C4-2B (cell line): Measurements from ENCODE around the gene LIFR.

Experiments used
- H3K27ac ChIP-seq: fragments of 450-650 bp; 2 replicates; pipeline ENCODE4 v1.5.1; 2017
- ZFX ChIP-seq: fragments of 450-650 bp; IDR thresholded peaks from 2 replicates; pipeline ENCODE4 v1.6.1; 2017
- TF ChIP-seq, protein P1 (sequence below): fragments of 450-650 bp; conservative IDR thresholded peaks from 2 replicates; pipeline ENCODE4 v1.5.1; 2017; ENCODE audit warnings: mild to moderate bottlenecking

LIFR gene

GRCh38 chr5:38600329-38601045, 44.0 kb upstream of the LIFR start:
- peak overlapping the region; percentile 76; the same call in 1 of the 2 replicates for H3K27ac ChIP-seq
- TF ChIP-seq ZFX, result no peak
- TF ChIP-seq, protein P1, sequence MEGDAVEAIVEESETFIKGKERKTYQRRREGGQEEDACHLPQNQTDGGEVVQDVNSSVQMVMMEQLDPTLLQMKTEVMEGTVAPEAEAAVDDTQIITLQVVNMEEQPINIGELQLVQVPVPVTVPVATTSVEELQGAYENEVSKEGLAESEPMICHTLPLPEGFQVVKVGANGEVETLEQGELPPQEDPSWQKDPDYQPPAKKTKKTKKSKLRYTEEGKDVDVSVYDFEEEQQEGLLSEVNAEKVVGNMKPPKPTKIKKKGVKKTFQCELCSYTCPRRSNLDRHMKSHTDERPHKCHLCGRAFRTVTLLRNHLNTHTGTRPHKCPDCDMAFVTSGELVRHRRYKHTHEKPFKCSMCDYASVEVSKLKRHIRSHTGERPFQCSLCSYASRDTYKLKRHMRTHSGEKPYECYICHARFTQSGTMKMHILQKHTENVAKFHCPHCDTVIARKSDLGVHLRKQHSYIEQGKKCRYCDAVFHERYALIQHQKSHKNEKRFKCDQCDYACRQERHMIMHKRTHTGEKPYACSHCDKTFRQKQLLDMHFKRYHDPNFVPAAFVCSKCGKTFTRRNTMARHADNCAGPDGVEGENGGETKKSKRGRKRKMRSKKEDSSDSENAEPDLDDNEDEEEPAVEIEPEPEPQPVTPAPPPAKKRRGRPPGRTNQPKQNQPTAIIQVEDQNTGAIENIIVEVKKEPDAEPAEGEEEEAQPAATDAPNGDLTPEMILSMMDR, result no peak

DNA sequence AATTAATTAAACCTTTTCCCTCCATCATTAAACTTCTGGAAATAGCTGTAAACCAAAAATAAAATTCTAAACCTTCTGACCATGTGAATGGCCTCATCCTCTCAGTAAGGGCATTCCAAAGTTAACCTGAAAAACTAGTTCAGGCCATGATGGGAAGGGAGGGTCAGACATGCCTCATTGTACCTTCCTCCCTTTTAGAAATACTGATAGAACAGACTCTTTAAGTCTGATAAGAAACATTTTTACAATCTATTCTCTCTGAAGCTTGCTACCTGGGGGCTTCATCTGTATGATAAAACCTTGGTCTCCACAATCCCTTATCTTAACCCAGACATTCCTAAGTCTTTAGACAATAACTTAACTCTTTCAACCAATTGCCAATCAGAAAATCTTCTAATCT, 43.3 kb upstream of the LIFR start:
- H3K27ac ChIP-seq, result peak overlapping the region; percentile 76; the same call in 1 of the 2 replicates

DNA sequence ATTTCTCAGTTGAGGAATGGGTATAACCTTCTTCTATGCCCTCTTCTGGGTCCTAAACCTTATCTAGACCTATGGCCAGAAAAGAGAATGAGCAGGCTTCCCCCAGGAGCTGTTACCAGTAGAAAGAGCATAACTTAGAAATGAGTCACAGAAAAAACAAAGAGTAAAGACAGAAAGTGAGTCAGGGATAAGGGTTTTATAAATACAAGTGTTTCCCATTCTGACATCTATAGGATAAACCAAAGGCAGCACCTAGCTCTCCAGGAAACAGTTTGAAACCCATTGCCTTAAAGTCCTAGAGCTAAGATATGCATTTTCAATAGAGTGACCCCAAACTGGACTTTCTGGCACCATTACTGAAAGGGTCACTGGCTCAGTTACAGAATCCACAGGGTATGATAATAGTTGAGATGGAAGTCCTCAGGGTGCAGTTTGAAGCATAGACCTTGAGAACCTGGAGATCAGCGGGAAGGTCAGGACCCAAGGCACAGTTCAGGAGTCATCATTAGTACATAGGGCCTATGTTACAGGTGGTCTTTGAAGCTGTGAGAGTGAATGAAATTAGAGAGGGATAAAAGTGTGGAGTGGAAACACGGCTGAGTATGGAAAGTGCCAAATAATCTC, 42.7 kb upstream of the LIFR start:
- TF ChIP-seq, protein P1, result no peak
- no peak for TF ChIP-seq ZFX
- no peak overlapping the region for H3K27ac ChIP-seq

DNA sequence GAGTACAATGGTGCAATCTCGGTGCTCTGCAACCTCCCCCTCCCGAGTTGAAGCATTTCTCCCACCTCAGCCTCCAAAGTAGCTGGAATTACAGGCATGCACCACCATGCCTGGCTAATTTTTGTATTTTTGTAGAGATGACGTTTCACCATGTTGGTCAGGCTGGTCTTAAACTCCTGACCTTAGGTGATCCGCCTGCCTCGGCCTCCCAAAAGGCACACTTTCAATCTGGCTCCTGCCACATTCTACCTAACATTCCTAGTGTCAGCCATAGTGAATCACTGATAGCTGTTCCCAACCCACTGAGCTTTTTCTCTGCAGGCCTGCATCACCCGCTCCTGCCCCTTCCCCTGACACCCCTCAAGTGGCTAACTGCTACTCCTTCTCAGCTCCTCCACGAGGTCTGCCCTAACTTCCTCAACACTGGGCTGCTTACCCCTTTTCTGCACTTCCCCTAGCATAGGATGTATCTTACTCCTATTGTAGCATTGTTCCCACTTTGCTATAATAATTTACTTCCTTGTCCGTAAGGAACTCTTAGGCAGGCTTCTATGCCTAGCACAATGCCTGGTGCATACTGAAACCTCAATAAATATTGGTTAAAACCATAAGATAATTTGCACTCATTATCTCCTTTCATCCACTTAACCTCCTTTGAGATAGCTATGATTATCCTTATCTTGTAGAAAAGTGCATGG, 42.0 kb upstream of the LIFR start:
- no peak overlapping the region for H3K27ac ChIP-seq
- TF ChIP-seq, protein P1, result no peak
- TF ChIP-seq ZFX, result no peak

DNA sequence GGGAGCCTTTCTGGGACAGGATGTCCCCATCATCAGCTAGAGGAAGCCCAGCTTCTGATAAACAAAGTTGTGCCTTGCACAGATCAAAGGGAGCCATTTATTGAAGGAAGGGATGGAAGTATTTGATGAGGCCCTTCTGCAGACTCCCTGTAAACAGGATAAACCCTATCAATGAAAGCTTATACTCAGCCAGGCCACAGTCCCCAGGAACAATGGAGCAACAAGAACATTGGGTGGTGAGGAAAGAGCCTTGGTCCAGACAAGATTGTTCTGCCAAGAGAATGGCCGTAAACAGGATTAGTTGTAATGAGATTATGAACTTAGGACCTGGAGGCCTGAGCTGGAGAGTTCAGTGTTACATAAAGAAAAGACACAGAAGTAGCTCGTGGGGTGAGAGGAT, 40.5 kb upstream of the LIFR start:
- H3K27ac ChIP-seq, result no peak overlapping the region
- TF ChIP-seq, protein P1, result no peak
- no peak for TF ChIP-seq ZFX

GRCh38 chr5:38595132-38595745, 38.8 kb upstream of the LIFR start:
- no peak for TF ChIP-seq ZFX
- TF ChIP-seq, protein P1, result no peak
- H3K27ac ChIP-seq, result no peak overlapping the region; the same call in 1 of the 2 replicates

- H3K27ac ChIP-seq, result no peak overlapping the region; the same call in 1 of the 2 replicates
- TF ChIP-seq ZFX, result no peak
- TF ChIP-seq, protein P1, result no peak
These were observed 37.5 kb upstream of the LIFR start for GRCh38 chr5:38593959-38594358.
